HFF-Myc (cell line): ENCODE results near the gene XKR8.
"Not testable (repeated sequence)": the region's sequence is repeated elsewhere in the genome, so short reads cannot be mapped to it uniquely, and the experiment has no call there.

ENCODE experiments used
- DNase-seq: peaks from one replicate; pipeline ENCODE4 v3.0.0-alpha.2; 2011; ENCODE audit warnings: low read depth; ENCODE audit errors: extremely low read depth
- H3K4me3 ChIP-seq: replicated peaks from 2 replicates; pipeline ENCODE4 v1.5.1; 2011; ENCODE audit warnings: low read depth, mild to moderate bottlenecking, control low read depth, low read length
- TF ChIP-seq, protein P1 (sequence below): IDR thresholded peaks from 2 replicates; pipeline ENCODE4 v1.5.1; 2012; ENCODE audit warnings: mild to moderate bottlenecking, low read depth, low read length, control low read depth; ENCODE audit errors: missing control alignments

XKR8 gene

DNA sequence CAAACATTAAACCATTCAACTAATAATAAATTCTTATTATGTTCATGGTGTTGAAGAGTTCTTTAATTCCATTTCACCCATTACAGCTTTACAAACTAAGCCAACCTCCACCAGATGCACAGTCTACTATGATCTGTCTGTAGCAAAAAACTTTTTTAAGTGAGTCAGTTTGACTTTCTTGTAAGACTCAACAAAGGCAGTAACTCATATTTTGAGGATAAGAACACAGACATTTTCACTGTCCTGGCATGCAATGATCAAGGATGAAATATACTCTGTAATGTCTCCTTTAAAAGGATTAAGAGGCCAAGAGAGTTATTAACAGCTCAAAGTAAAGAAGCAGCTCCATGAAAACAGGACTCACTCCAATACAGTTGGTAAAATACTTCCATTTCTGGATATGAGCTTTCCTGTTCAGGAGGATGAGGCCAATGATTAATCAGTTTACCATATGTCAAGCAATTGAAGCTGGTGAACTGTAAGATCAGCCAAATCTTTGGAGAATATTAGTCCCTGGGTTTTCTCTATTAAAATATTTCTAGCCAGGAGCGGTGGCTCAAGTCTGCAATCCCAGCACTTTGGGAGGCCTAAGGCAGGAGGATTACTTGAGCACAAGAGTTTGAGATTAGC is 20.6 kb downstream of the XKR8 start:
- DNase-seq, result no peak
- TF ChIP-seq, protein P1, sequence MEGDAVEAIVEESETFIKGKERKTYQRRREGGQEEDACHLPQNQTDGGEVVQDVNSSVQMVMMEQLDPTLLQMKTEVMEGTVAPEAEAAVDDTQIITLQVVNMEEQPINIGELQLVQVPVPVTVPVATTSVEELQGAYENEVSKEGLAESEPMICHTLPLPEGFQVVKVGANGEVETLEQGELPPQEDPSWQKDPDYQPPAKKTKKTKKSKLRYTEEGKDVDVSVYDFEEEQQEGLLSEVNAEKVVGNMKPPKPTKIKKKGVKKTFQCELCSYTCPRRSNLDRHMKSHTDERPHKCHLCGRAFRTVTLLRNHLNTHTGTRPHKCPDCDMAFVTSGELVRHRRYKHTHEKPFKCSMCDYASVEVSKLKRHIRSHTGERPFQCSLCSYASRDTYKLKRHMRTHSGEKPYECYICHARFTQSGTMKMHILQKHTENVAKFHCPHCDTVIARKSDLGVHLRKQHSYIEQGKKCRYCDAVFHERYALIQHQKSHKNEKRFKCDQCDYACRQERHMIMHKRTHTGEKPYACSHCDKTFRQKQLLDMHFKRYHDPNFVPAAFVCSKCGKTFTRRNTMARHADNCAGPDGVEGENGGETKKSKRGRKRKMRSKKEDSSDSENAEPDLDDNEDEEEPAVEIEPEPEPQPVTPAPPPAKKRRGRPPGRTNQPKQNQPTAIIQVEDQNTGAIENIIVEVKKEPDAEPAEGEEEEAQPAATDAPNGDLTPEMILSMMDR, result no peak
- no peak overlapping the region for H3K4me3 ChIP-seq

DNA sequence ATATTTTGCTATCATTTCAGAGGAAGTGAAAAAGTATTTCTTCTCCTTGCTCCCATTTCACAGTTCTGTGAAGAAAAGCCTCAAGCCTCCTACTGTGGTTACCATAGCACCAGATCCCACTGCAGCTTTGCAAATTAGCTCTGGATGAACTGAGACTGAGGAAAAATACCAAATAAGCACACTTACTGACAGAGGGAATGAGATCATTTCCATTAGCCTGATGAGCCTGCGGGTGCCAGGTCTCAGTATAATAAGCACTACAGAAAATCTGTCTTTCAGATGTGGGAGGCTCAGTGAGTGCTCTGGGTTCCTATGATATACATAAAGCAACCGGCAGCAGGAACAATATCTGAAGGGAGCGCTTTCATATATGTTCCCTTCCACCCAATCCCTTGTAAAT is 21.4 kb downstream of the XKR8 start:
- no peak overlapping the region for H3K4me3 ChIP-seq
- TF ChIP-seq, protein P1, result no peak
- no peak for DNase-seq

DNA sequence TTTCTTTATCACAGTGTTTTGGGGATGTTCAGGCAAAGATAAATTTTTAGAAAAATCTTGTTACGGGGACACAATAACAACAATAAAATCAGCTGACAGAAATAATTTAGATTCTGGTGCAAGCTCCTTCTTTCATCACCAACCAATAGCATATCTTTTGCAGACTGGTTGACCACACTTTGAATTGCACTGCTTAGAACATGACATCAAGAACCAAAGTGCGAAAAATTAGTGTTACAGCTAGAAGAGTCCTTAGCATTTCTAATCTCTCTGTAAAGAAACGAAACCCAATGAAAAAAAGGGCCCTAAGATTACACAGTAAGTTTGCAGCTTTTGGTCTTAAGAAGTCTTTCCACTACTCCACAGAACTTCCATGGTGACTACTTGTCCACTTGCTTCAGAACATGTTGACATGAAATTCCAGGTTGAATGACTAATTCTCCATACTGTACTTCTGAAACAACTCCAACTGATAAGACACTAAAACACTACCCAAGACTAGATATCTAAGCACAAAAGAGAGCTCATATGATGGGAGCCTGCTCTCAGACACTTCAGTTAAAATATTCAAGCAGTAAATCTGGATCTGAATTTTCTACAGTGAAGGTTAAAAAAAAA is 31.3 kb downstream of the XKR8 start:
- H3K4me3 ChIP-seq, result no peak overlapping the region
- TF ChIP-seq, protein P1, result no peak
- DNase-seq, result no peak

DNA sequence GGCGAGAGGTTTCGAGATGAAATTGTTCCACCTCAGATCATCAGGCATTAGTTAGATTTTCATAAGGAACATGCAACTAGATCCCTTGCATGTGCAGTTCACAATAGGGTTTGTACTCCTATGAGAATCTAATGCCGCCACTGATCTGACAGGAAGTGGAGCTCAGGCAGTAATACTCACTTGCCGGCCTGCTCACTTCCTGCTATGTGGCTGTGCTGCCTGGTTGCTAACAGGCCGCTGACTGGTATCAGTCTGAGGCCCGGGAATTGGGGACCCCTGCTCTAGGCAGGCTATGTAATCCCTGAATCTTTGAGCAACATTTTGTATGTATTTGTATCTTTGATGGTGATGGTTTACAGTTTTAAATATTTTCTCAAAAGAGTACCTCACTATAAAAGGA is 32.5 kb downstream of the XKR8 start:
- TF ChIP-seq, protein P1, result no peak
- no peak for DNase-seq

DNA sequence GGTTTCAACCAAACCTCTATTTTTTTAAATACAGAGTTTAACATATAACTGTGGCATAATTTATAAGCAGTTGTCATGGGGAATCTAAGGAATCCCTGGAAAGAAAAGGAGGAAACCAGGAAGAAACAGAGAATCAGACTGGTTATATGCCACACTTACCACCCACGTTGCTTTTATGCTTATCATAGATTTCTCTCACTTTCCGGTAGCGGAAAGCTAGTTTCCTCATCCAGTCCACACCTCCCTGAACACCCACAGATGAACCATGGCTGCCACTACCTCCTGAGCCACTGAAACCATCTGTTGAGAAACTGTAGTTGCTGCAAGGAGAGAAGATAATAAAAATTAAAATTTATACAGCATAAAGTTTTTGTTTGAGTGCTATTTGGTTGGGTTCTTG is 33.5 kb downstream of the XKR8 start:
- no peak overlapping the region for H3K4me3 ChIP-seq
- TF ChIP-seq, protein P1, result no peak
- no peak for DNase-seq

More for the DNA sequence above, 32.5 kb downstream of the XKR8 start:
- H3K4me3 ChIP-seq, result no peak overlapping the region

DNA sequence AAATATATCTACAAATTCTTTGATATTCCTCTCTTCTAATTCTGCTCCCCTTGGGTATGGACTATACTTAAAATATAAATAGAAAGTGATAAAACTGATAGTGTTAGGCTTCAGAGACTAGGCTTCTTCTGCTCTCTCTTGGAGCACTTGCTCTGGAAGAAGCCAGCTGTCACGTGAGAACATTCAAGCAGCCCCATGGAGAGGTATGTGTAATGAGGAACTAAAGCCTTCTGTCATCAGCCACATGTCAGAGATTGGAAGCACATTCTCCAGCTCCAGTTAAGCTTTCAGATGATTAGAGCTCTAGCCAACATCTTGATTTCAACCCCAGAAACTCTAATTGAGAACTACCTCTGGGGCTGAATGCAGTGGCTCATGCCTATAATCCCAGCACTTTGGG is 34.3 kb downstream of the XKR8 start:
- TF ChIP-seq, protein P1, result no peak
- H3K4me3 ChIP-seq, result no peak overlapping the region
- DNase-seq, result no peak

DNA sequence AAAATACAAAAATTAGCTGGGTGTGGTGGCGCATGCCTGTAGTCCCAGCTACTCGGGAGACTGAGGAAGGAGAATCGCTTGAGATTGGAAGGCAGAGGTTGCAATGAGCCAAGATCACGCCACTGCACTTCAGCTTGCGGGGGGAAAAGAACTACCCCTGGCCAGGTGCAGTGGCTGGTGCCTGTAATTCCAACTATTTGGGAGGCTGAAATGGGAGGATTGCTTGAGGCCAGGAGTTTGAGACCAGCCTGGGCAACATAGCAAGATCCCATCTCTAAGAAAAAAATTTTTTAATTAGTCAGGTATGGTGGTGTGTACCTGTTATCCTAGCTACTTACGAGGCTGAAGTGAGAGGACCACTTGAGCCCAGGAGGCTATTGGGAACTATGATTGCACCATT is 34.8 kb downstream of the XKR8 start:
- not testable (repeated sequence) for H3K4me3 ChIP-seq, DNase-seq
